Thyroid gland (tissue), 4 donors: ENCODE measurements around the gene ACOT4. TPM values are rescaled to one million over a fixed set of nuclear protein-coding genes. Genes with fewer than 3 reads are reported as not detected.
A peak's percentile ranks its signal among the peaks of the same experiment; 100 is the strongest.

Experiments used
- DNase-seq, 2 donors: peaks; one replicate each; pipeline ENCODE4 v3.0.0-alpha.2; 2019
- H3K27ac ChIP-seq, 3 donors: fragments of 200-600 bp; sonication (generic); 1 replicate in 2 of 3; 2 replicates in 1 of 3; pipeline ENCODE4 v1.5.1; 2016 to 2019; ENCODE audit warnings: mild to moderate bottlenecking in 1 of 3, moderate library complexity in 1 of 3
- H3K27me3 ChIP-seq: fragments of 200-600 bp; sonication (generic); one replicate; pipeline ENCODE4 v1.5.1; 2019
- H3K36me3 ChIP-seq, 2 donors: fragments of 200-600 bp; sonication (generic); one replicate each; pipeline ENCODE4 v1.5.1; 2016 to 2019
- H3K4me1 ChIP-seq, 2 donors: fragments of 200-600 bp; sonication (generic); one replicate each; pipeline ENCODE4 v1.5.1; 2017 to 2019
- H3K4me3 ChIP-seq, 3 donors: fragments of 200-600 bp; sonication (generic); replicated peaks in 1 of 3; 1 replicate in 2 of 3; 2 replicates in 1 of 3; pipeline ENCODE4 v1.5.1; 2016; ENCODE audit warnings: mild to moderate bottlenecking in 1 of 3
- H3K9me3 ChIP-seq: fragments of 200-600 bp; sonication (generic); one replicate; pipeline ENCODE4 v1.5.1; 2017
- POLR2A ChIP-seq, 2 donors: fragments of 450-650 bp; IDR thresholded peaks; one replicate each; pipeline ENCODE4 v1.6.1; 2017; ENCODE audit warnings: antibody characterized with exemption in 2 of 2, mild to moderate bottlenecking in 2 of 2, moderate library complexity in 1 of 2
- WGBS, 2 donors: methylation state at CpG; one replicate each; pipeline ENCODE4 v1.1.5; 2017; 5-methylcytosine and 5-hydroxymethylcytosine counted together
- intact Hi-C: fragments of 100-400 bp; cut with DNase I; formaldehyde crosslinking; loops from one replicate; pipeline ENCODE4 v1.15.1; 2023
- total RNA-seq, 4 donors: library from RNA; depleted of rRNA; stranded (reverse); fragments of >200 nt; gene quantifications; one replicate each; pipeline ENCODE4 v1.2.3, GENCODE V29; 2016
- TF ChIP-seq, protein P1 (sequence below), 6 experiments: fragments of 200-600 bp in 3 of 6; fragments of 450-650 bp in 3 of 6; sonication (generic) in 3 of 6; IDR thresholded peaks; one replicate each; pipeline ENCODE4 v1.5.1; 2016 to 2019; ENCODE audit warnings: antibody characterized with exemption in 6 of 6, mild to moderate bottlenecking in 2 of 6, inconsistent platforms in 1 of 6, moderate library complexity in 1 of 6

The ACOT4 gene
- total RNA-seq, 4 donors from 2014 or later = 1.1 to 2.9 (median 1.4) TPM

DNA sequence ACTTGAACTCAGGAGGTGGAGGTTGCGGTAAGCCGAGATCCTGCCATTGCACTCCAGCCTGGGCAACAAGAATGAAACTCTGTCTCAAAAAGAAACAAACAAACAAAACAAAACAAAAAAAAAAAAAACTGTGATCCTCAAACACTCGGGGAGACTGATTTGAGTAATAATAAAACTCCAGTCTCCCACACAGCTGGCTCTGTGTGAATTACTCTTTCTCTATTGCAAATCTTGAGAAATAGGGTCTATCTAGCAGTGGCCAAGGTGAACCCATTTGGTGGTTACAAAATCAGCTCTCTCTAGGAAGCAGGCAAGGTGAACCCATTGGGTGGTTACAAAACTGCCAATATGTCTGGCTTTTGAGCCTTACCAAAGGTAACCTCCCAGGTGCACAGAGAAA, 14.6 kb downstream of the ACOT4 start:
- no peak overlapping the region for H3K4me3 ChIP-seq
- H3K36me3 ChIP-seq = no peaks in the 10 kb centered on the region
- no peaks in the 10 kb centered on the region for H3K9me3 ChIP-seq
- H3K4me1 ChIP-seq = no peaks in the 10 kb centered on the region
- intact Hi-C loops = no loop called here
- WGBS, 2 donors = 85 to 97% methylated on average over 3 of the region's 3 CpGs
- no peaks in the 10 kb centered on the region for H3K27me3 ChIP-seq
- no peak overlapping the region for H3K27ac ChIP-seq
- TF ChIP-seq POLR2A (IDR thresholded peaks at IDR 0.05) = no peak
- TF ChIP-seq, protein P1, sequence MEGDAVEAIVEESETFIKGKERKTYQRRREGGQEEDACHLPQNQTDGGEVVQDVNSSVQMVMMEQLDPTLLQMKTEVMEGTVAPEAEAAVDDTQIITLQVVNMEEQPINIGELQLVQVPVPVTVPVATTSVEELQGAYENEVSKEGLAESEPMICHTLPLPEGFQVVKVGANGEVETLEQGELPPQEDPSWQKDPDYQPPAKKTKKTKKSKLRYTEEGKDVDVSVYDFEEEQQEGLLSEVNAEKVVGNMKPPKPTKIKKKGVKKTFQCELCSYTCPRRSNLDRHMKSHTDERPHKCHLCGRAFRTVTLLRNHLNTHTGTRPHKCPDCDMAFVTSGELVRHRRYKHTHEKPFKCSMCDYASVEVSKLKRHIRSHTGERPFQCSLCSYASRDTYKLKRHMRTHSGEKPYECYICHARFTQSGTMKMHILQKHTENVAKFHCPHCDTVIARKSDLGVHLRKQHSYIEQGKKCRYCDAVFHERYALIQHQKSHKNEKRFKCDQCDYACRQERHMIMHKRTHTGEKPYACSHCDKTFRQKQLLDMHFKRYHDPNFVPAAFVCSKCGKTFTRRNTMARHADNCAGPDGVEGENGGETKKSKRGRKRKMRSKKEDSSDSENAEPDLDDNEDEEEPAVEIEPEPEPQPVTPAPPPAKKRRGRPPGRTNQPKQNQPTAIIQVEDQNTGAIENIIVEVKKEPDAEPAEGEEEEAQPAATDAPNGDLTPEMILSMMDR (IDR thresholded peaks at IDR 0.05) = no peak
- no peak for DNase-seq

DNA sequence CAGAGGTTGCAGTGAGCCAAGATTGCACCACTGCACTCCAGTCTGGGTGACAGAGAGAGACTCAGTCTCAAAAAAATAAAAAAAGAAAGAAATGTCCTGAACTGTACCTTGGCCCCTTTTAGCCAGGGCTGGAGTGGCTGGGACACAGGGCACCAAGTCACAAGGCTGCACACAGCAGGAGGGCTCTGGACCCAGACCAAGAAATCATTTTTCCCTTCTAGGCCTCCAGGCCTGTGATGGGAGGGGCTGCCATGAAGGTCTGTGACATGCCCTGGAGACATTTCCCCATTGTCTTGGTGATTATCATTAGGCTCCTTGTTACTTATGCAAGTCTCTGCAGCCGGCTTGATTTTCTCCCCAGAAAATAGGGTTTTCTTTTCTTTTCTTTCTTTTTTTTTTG, 15.6 kb downstream of the ACOT4 start:
- 91 to 96% methylated on average over 1 of the region's 1 CpG for WGBS, 2 donors

DNA sequence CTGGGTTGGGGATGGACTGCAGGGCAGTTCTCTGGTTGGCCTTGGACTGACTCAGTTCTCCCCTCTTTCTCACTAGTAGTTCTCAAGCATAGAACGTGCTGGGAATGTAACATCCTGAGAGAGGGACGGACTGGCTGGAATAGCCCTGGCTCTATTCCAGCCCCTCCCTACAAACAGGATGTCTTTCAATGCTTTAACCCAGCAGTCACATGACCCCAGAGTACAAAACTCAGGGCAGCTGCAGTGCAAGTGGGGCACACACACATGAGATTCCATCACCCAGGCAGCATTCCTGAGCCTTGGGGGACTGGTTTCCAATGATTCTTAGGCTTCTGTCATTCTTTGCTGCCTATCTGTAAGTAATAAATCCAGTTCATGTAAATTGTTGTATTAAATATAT, 19.0 kb downstream of the ACOT4 start:
- Histone ChIP-seq H3K4me3 (no peak overlapping the region), H3K27me3 (no peaks in the 10 kb centered on the region), H3K9me3 (no peaks in the 10 kb centered on the region), H3K27ac (no peak overlapping the region), H3K36me3 (no peaks in the 10 kb centered on the region), H3K4me1 (peaks cover 0 to 3% of the 10 kb centered on the region in 2 donors)
- intact Hi-C loops = no loop called here
- 44 to 50% methylated on average over 2 of the region's 2 CpGs for WGBS, 2 donors
- TF ChIP-seq, protein P1 (IDR thresholded peaks at IDR 0.05) = no peak
- TF ChIP-seq POLR2A (IDR thresholded peaks at IDR 0.05) = no peak
- DNase-seq = peak in 1 of 2 donors; percentile 3

More for the DNA sequence above, 15.6 kb downstream of the ACOT4 start:
- TF ChIP-seq, protein P1 (IDR thresholded peaks at IDR 0.05) = no peak
- no peak for TF ChIP-seq POLR2A (IDR thresholded peaks at IDR 0.05)
- H3K36me3 ChIP-seq = no peaks in the 10 kb centered on the region
- peaks cover 0 to 3% of the 10 kb centered on the region in 2 donors for H3K4me1 ChIP-seq
- no peak overlapping the region for H3K27ac ChIP-seq
- intact Hi-C loops = no loop called here
- no peak overlapping the region for H3K4me3 ChIP-seq
- DNase-seq = no peak
- H3K9me3 ChIP-seq = no peaks in the 10 kb centered on the region
- H3K27me3 ChIP-seq = no peaks in the 10 kb centered on the region

DNA sequence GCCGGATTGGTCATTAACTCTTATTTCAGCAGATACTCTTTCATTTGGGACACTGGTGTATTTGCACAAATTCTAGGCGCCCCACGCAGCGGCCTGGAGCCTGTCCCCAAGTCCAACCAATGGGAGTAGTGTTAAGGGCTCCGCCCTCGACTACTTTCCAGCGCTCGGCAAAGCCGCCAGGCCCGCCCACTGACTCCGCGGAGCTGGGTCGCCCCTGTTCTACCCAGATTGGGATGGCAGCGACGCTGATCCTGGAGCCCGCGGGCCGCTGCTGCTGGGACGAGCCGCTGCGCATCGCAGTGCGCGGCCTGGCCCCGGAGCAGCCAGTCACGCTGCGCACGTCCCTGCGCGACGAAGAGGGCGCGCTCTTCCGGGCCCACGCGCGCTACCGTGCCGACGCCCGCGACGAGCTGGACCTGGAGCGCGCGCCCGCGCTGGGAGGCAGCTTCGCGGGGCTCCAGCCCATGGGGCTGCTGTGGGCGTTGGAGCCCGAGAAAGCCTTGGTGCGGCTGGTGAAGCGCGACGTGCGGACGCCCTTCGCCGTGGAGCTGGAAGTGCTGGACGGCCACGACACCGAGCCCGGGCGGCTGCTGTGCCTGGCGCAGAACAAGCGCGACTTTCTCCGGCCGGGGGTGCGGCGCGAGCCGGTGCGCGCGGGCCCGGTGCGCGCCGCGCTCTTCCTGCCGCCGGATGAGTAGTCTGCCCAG, 20.8 kb downstream of the ACOT4 start, which contains the start of gene ACOT6:
Gene ACOT6, plus strand, starts transcription at position 179 of the 707 bp plus-strand sequence. Its CDS starts 55 bp downstream, at position 234.
- peak within 1 kb of the TSS; percentile 5 to 51 (median 43) for H3K4me3 ChIP-seq
- peaks cover 0 to 3% of the 10 kb centered on the region in 2 donors for H3K4me1 ChIP-seq
- WGBS, 2 donors = 1 to 3% methylated on average over 22 to 26 of the region's 84 CpGs
- no peaks in the 10 kb centered on the region for H3K36me3 ChIP-seq
- H3K9me3 ChIP-seq = no peaks in the 10 kb centered on the region
- H3K27ac ChIP-seq = peak within 1 kb of the TSS; percentile 9 to 73 (median 60)
- intact Hi-C loops = no loop called here
- peak; percentile 69 to 74 for DNase-seq
- TF ChIP-seq POLR2A (IDR thresholded peaks at IDR 0.05) = peak in 1 of 2 donors; percentile 49
- TF ChIP-seq, protein P1 (IDR thresholded peaks at IDR 0.05) = no peak
- no peaks in the 10 kb centered on the region for H3K27me3 ChIP-seq

DNA sequence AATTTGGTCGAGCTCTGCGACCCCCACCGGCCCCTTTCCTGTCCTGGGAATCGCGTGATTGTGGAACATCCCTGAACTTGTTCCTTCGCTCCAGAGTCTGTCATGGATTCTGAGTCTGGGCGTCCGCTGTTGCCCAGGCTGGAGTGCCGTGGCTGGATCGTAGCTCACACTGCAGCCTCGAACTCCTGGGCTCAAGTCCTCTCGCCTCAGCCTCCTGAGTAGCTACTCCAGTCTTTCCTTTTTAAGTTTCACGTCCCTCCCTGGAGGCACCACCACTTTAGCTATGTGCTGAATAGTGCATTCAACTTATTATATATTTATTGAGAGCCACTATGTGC, 21.3 kb downstream of the ACOT4 start:
- H3K4me3 ChIP-seq = peak overlapping the region; percentile 5 to 51 (median 43)
- no peaks in the 10 kb centered on the region for H3K36me3 ChIP-seq
- H3K4me1 ChIP-seq = peaks cover 0 to 3% of the 10 kb centered on the region in 2 donors
- 6 to 8% methylated on average over 6 to 13 of the region's 13 CpGs for WGBS, 2 donors
- intact Hi-C loops = no loop called here
- TF ChIP-seq, protein P1 (IDR thresholded peaks at IDR 0.05) = no peak
- TF ChIP-seq POLR2A (IDR thresholded peaks at IDR 0.05) = no peak
- no peak for DNase-seq
- peak overlapping the region in 2 of 3 donors; percentile 9 to 73 for H3K27ac ChIP-seq
- H3K9me3 ChIP-seq = no peaks in the 10 kb centered on the region
- H3K27me3 ChIP-seq = no peaks in the 10 kb centered on the region
